HepG2 (cell line): ENCODE data around the gene TUBB4B. TPM values are rescaled to one million over a fixed set of nuclear protein-coding genes. Genes with fewer than 3 reads are reported as not detected.
A peak's percentile ranks its signal among the peaks of the same experiment; 100 is the strongest.

Source experiments
- ARID5B ChIP-seq: IDR thresholded peaks from 2 replicates; pipeline ENCODE4 v1.4.0; 2020; ENCODE audit warnings: mild to moderate bottlenecking, missing genetic modification reagents
- ARNT ChIP-seq: fragments of 450-650 bp; IDR thresholded peaks from 2 replicates; pipeline ENCODE4 v1.6.1; 2017
- DPF2 ChIP-seq: sonication (generic); formaldehyde crosslinking; IDR thresholded peaks from 2 replicates; pipeline ENCODE4 v1.4.0; 2020; ENCODE audit warnings: mild to moderate bottlenecking, low read depth, missing genetic modification reagents, borderline replicate concordance
- FOSL1 ChIP-seq: sonication (generic); formaldehyde crosslinking; IDR thresholded peaks from 2 replicates; pipeline ENCODE4 v1.9.0; 2021; ENCODE audit warnings: missing genetic modification reagents, borderline replicate concordance
- FOXM1 ChIP-seq: sonication (generic); formaldehyde crosslinking; IDR thresholded peaks from 2 replicates; pipeline ENCODE4 v1.5.0; 2020; ENCODE audit warnings: missing genetic modification reagents
- KDM1A ChIP-seq: IDR thresholded peaks from 2 replicates; pipeline ENCODE4 v1.6.1; 2016; ENCODE audit warnings: missing compliant biosample characterization
- KDM3A ChIP-seq: IDR thresholded peaks from 2 replicates; pipeline ENCODE4 v1.6.1; 2018; ENCODE audit warnings: low read depth, missing compliant biosample characterization
- MBD4 ChIP-seq: IDR thresholded peaks from 2 replicates; pipeline ENCODE4 v1.6.1; 2012; ENCODE audit warnings: low read length, inconsistent platforms, borderline replicate concordance
- MBNL3 ChIP-seq: fragments of 250-450 bp; sonication (Bioruptor Pico); conservative IDR thresholded peaks from 2 replicates; pipeline ENCODE4 v1.8.0; 2022; ENCODE audit warnings: mild to moderate bottlenecking, inconsistent platforms
- NCOA1 ChIP-seq: sonication (generic); formaldehyde crosslinking; IDR thresholded peaks from 2 replicates; pipeline ENCODE4 v1.9.0; 2021; ENCODE audit warnings: missing genetic modification reagents
- PCBP2 ChIP-seq: fragments of 200-400 bp; formaldehyde crosslinking; optimal IDR thresholded peaks from 2 replicates; pipeline ENCODE3; 2018; ENCODE audit warnings: low read length, low read depth; ENCODE audit not compliant: poor library complexity, severe bottlenecking
- POLR2AphosphoS2 ChIP-seq: IDR thresholded peaks from 2 replicates; pipeline ENCODE4 v1.6.1; 2011; ENCODE audit warnings: low read depth, low read length, improper control_type of control experiment
- RAD51 ChIP-seq: fragments of 450-650 bp; IDR thresholded peaks from 2 replicates; pipeline ENCODE4 v1.6.1; 2016; ENCODE audit warnings: borderline replicate concordance
- RELA ChIP-seq: sonication (generic); formaldehyde crosslinking; IDR thresholded peaks from 2 replicates; pipeline ENCODE4 v1.4.0; 2020; ENCODE audit warnings: missing genetic modification reagents
- TBL1XR1 ChIP-seq: fragments of 150-350 bp; IDR thresholded peaks from 2 replicates; pipeline ENCODE4 v1.6.1; 2014; ENCODE audit warnings: borderline replicate concordance, low read length; ENCODE audit not compliant: partially characterized antibody
- TBX2 ChIP-seq: sonication (generic); formaldehyde crosslinking; IDR thresholded peaks from 2 replicates; pipeline ENCODE4 v1.5.0; 2020; ENCODE audit warnings: missing genetic modification reagents, mild to moderate bottlenecking, borderline replicate concordance
- TRAFD1 ChIP-seq: sonication (generic); formaldehyde crosslinking; IDR thresholded peaks from 2 replicates; pipeline ENCODE4 v1.5.1; 2020; ENCODE audit warnings: missing genetic modification reagents, mild to moderate bottlenecking, borderline replicate concordance
- ZNF180 ChIP-seq: sonication (generic); formaldehyde crosslinking; IDR thresholded peaks from 2 replicates; pipeline ENCODE4 v1.4.0; 2020; ENCODE audit warnings: low read depth, missing genetic modification reagents, borderline replicate concordance
- ZNF256 ChIP-seq: sonication (generic); formaldehyde crosslinking; conservative IDR thresholded peaks from 2 replicates; pipeline ENCODE4 v1.4.0; 2020; ENCODE audit warnings: missing genetic modification reagents
- ZNF282 ChIP-seq: fragments of 450-650 bp; IDR thresholded peaks from 2 replicates; pipeline ENCODE4 v1.6.1; 2018; ENCODE audit not compliant: partially characterized antibody
- ZNF484 ChIP-seq: sonication (generic); formaldehyde crosslinking; IDR thresholded peaks from 2 replicates; pipeline ENCODE4 v1.5.1; 2020; ENCODE audit warnings: mild to moderate bottlenecking, low read depth, missing genetic modification reagents, borderline replicate concordance
- ZNF720 ChIP-seq: sonication (generic); formaldehyde crosslinking; IDR thresholded peaks from 2 replicates; pipeline ENCODE4 v1.4.0; 2020; ENCODE audit warnings: missing genetic modification reagents
- ZNF746 ChIP-seq: sonication (generic); formaldehyde crosslinking; IDR thresholded peaks from 2 replicates; pipeline ENCODE4 v1.8.0; 2022; ENCODE audit warnings: mild to moderate bottlenecking, missing genetic modification reagents
- ZNF790 ChIP-seq: sonication (generic); formaldehyde crosslinking; IDR thresholded peaks from 2 replicates; pipeline ENCODE4 v1.8.0; 2022; ENCODE audit warnings: missing genetic modification reagents, mild to moderate bottlenecking, borderline replicate concordance
- ZSCAN30 ChIP-seq: sonication (generic); formaldehyde crosslinking; IDR thresholded peaks from 2 replicates; pipeline ENCODE4 v1.5.0; 2020; ENCODE audit warnings: mild to moderate bottlenecking, missing genetic modification reagents
- polyA plus RNA-seq, 8 experiments: library from polyadenylated mRNA; depleted of rRNA in 3 of 8; stranded (reverse) in 7 of 8; unstranded in 1 of 8; fragments of >200 nt; fragmentation: Illumina TruSeq in 4 of 8; extraction: Trizol in 4 of 8; gene quantifications; 2 replicates each; pipeline versions ENCODE4 v1.2.1 to v1.2.3, GENCODE V29; 2011 to 2016; ENCODE audit warnings: low read depth in 4 of 8, missing spikeins in 1 of 8, mixed read lengths in 1 of 8; ENCODE audit not compliant: insufficient read depth in 1 of 8
- total RNA-seq, 5 experiments: library from RNA; depleted of rRNA; stranded (reverse); fragments of >200 nt; fragmentation: Illumina TruSeq; extraction: Trizol; gene quantifications; 2 replicates each; pipeline ENCODE4 v1.2.3, GENCODE V29; 2016; ENCODE audit warnings: low read depth in 1 of 5
- TF ChIP-seq, protein P1 (sequence below): sonication (generic); formaldehyde crosslinking; IDR thresholded peaks from 2 replicates; pipeline ENCODE4 v1.5.1; 2020; ENCODE audit warnings: missing genetic modification reagents, mild to moderate bottlenecking, borderline replicate concordance

Gene TUBB4B
- total and polyA plus RNA-seq, 2 of the 13 experiments (the other 11 are each of a cell fraction or from before 2014, with no cell fraction given) = 182 to 412 TPM

DNA sequence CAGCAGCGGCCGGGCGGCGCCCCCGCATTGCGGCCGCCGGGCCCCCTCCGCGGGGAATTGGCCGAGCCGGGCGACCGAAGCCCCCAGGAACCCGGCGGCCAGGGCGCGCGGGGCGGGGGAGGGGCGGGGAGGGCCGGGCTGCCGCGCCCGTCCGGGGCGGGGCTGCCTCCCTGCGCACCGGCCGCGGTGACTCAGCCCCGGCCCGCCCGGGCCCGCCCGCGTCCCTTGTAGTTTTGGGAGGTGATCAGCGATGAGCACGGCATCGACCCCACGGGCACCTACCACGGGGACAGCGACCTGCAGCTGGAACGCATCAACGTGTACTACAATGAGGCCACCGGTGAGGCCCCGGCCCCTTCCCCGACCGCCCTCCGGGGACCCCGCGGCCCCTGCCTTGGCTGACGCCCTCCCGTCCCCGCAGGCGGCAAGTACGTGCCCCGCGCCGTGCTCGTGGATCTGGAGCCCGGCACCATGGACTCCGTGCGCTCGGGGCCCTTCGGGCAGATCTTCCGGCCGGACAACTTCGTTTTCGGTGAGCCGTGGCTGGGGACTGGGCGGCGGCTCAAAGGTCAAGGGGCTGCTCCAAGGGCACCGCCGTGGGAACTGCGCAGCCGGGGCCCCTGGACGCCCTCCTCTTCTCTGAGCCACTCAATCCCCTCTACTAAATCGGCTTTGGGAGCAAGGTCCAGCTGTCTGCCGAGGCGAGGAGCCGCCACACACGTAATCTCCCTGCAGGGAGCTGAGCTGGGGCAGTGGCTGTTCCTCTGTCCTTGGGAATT lies 592 bp downstream of the TUBB4B start (continued):
- TF ChIP-seq ZNF746 (no peak), ZNF180 (no peak), FOSL1 (CRISPR knock-in tag) (peak; percentile 16; the same call in 1 of the 2 replicates), KDM3A (CRISPR knock-in tag) (no peak), ARID5B (CRISPR knock-in tag) (0 out of 2 replicates have a peak, but pooled peaks have one; percentile 37), ZNF282 (no peak), MBD4 (no peak), ZNF484 (CRISPR knock-in tag) (no peak), MBNL3 (no peak), FOXM1 (CRISPR knock-in tag) (no peak), ZNF790 (no peak), TBX2 (CRISPR knock-in tag) (no peak), KDM1A (CRISPR knock-in tag) (no peak), ZNF720 (no peak), RELA (CRISPR knock-in tag) (no peak), DPF2 (CRISPR knock-in tag) (no peak), ARNT (no peak), PCBP2 (no peak), POLR2AphosphoS2 (no peak), ZNF256 (no peak), ZSCAN30 (CRISPR knock-in tag) (no peak), TBL1XR1 (no peak), RAD51 (no peak), TRAFD1 (CRISPR knock-in tag) (no peak), NCOA1 (CRISPR knock-in tag) (no peak)
- TF ChIP-seq, protein P1, sequence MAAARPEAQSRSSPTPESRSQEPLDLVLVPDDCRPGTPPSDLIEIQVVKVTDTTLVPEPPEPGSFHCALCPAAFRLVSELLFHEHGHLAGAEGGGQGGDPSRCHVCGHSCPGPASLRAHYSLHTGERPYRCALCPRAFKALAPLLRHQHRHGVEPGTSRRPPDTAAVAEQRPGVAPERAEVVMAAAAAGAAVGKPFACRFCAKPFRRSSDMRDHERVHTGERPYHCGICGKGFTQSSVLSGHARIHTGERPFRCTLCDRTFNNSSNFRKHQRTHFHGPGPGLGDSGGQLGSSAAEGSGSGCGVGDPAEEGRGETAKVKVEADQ = peak; percentile 34; the same call in 1 of the 2 replicates
